Measurements from ENCODE around the gene TRIM60. TPM values are rescaled to one million over a fixed set of nuclear protein-coding genes. Genes with fewer than 3 reads are reported as not detected.
"Not testable (repeated sequence)": the region's sequence is repeated elsewhere in the genome, so short reads cannot be mapped to it uniquely, and the experiment has no call there.

TRIM60 gene
- total RNA-seq (2014; rRNA removed; shearing (Covaris generic)), result not detected in 2 replicates

DNA sequence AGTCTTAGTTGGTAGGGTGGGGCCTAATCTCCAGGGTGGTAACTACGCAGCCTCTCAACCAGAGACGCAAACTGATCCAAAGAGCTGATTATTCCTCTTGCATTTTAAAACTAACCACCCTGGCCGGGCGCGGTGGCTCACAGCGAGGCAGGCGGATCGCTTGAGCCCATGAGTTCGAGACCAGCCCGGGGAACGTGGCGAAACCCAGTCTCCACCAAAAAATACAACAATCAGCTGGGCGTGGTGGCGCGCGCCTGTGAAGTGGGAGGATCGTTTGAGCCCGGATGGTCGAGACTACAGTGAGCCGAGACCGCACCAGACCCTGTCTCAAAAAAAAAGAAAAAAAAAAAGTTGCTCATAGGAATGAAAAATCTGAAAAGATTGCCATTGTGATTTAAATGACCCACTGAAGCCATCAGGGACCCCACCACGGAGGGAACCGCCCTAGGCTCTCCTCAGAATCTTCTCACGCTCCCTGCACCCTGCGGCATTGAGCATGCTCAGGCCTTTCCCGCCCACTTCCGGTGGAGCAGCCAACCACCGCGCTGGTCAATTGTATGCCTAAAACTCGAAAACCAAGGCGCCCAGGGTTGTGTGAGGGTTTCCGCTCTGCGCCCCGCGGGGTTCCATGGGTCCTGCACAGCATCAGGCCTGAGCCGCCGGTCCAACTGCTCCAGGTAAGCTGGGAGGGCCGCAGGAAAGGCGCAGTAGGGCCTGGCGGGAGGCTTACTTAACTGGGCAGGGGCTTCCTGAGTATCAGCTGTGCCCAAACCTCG is at the start of gene TRIM60:
Gene TRIM60 (plus strand): TSS at position 564 of the 776 bp plus-strand sequence. CDS start 8,074 bp downstream, outside the sequence.
- DNase-seq (ENCODE audit: low spot score), result no peak

DNA sequence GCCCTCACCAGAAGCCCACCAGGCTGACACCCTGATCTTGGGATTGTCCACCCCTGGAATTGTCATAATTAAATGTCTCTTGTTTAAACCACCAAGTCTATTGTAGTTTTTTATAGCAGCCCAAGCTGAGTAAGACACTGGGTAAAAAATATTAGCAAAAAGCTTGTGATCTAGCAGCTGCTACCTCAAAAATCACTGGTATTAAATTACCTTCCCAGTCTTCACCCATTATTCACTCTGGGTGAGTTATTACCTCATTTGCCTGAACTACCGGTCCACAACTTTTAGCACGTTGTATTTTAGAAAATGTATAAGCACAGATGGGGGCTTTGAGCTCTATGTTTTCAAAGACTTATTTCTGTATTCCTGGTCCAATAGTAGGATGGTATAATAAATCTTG is 42.3 kb upstream of the TRIM60 start:
- no peak for DNase-seq (ENCODE audit: low spot score)

DNA sequence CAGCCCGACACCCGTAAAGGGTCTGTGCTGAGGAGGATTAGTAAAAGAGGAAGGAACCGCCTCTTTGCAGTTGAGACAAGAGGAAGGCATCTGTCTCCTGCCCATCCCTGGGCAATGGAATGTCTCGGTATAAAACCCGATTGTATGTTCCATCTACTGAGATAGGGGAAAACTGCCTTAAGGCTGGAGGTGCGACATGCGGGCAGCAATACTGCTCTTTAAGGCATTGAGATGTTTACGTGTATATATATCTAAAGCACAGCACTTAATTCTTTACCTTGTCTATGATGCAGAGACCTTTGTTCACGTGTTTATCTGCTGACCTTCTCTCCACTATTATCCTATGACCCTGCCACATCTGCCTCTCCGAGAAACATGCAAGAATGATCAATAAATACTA is 41.0 kb upstream of the TRIM60 start:
- DNase-seq (ENCODE audit: low spot score), result not testable (repeated sequence)

DNA sequence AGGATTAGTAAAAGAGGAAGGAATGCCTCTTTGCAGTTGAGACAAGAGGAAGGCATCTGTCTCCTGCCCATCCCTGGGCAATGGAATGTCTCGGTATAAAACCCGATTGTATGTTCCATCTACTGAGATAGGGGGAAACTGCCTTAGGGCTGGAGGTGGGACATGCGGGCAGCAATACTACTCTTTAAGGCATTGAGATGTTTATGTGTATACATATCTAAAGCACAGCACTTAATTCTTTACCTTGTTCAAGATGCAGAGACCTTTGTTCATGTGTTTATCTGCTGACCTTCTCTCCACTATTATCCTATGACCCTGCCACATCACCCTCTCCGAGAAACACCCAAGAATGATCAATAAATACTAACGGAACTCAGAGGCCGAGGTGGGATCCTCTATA is 35.7 kb upstream of the TRIM60 start:
- not testable (repeated sequence) for DNase-seq (ENCODE audit: low spot score)

DNA sequence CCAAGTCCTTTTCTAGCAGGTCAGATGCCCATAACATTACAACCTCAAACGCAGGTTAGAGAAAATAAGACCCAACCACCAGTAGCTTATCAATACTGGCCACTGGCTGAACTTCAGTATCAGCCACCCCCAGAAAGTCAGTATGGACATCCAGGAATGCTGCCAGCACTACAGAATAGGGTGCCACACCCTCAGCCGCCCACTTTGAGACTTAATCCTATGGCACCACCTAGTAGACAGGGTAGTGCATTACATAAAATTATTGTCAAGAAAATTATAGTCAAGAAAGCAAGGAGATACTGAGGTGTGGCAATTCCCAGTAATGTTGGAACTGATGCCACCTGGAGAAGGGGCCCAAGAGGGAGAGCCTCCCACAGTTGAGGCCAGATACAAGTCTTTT is 34.5 kb upstream of the TRIM60 start:
- DNase-seq (ENCODE audit: low spot score), result peak; percentile 30

DNA sequence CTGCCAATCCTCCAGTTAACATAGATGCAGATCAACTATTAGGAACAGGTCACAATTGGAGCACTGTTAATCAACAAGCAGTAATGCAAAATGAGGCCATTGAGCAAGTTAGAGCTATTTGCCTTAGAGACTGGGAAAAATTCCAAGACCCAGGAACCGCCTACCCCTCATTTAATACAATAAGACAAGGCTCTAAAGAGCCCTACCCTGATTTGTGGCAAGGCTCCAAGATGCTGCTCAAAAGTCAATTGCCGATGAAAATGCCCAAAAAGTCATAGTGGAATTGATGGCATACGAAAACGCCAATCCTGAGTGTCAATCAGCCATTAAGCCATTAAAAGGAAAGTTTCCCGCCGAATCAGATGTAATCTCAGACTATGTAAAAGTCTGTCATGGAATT is 33.9 kb upstream of the TRIM60 start:
- no peak for DNase-seq (ENCODE audit: low spot score)

DNA sequence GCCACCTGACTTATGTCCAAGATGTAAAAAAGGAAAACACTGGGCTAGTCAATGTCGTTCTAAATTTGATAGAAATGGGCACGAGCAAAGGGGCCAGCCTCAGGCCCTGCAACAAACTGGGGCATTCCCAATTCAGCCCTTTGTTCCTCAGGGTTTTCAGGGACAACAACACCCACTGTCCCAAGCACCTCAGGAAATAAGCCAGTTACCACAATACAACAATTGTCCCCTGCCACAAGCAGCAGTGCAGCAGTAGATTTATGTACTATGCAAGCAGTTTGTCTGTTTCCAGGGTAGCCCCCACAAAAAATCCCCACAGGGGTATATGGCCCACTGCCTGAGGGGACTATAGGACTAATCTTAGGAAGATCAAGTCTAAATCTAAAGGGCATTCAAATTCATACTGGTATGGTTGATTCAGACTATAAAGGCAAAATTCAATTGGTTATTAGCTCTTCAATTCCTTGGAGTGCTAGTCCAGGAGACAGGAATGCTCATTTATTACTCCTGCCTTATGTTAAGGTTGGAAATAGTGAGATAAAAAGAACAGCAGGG is 33.2 kb upstream of the TRIM60 start:
- DNase-seq (ENCODE audit: low spot score), result not testable (repeated sequence)

DNA sequence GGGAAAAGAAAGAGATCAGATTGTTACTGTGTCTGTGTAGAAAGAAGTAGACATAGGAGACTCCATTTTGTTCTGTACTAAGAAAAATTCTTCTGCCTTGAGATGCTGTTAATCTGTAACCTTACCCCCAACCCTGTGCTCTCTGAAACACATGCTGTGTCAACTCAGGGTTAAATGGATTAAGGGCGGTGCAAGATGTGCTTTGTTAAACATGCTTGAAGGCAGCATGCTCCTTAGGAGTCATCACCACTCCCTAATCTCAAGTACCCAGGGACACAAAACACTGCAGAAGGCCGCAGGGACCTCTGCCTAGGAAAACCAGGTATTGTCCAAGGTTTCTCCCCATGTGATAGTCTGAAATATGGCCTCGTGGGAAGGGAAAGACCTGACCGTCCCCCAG is 29.8 kb upstream of the TRIM60 start:
- not testable (repeated sequence) for DNase-seq (ENCODE audit: low spot score)

DNA sequence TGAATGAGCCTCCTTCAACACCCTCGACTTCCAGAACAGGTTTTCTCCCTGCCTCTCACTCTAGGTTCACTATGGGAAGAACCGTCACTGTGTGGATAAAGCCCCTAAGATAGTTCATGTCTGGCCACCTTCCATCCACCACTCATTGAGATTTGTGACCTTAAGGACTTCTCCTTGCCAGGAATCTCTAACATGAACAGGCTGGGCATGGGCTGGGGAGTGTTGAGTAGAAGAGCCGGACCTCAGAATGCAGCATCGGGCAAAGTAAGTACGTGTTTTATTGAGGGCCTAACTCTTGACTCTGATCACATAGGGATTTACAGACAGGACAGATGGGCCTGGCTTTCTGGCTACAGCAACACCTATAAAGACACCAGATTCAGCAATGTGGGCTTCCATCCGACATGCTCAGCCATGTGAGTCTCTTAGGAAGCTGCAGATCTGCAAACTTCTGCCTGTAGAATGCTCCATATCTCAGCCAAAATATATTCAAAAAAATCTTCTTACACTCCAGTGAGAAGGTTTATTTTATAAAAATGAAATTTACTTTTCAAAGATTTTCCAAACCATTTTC is 26.4 kb upstream of the TRIM60 start:
- no peak for DNase-seq (ENCODE audit: low spot score)

DNA sequence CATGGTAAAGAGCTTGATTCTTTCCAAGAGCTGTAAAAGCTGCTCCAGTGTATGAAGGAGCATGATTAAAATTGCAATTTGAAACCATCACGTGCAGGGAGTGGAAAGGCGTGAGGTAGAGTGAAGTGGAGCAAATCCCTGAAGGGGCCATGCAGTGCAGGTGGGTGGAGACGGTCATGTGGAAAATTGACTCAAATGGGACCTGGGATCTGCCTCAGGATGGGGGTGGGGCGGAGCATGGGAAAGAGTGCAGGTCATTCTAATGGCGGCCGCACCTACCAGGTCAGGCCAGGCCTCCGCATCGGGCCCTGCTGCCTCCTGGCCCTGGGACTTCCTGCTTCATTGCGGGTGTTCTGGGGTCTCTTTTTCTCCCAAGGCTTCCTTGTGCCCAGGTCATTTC is 25.3 kb upstream of the TRIM60 start:
- DNase-seq (ENCODE audit: low spot score), result no peak

DNA sequence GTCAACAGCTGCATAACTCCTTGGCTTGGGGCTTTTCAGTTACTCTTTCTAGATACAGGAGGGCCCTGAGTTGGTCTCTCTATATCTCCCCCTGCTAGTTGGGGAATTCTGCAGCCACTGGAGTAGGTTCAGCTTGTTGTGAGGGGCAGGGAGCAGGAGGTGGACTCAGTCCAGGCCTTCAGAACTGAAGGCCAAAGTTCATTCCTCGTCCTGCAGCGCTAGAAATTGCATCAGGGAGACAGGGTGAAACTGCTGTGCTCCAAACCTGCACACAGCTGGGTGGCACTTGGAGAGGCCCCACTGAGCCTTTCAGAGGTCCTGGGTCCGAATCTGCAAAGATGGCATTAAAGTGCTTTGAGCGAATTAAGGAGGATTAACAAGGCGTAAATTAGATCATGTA is 24.9 kb upstream of the TRIM60 start:
- DNase-seq (ENCODE audit: low spot score), result no peak

DNA sequence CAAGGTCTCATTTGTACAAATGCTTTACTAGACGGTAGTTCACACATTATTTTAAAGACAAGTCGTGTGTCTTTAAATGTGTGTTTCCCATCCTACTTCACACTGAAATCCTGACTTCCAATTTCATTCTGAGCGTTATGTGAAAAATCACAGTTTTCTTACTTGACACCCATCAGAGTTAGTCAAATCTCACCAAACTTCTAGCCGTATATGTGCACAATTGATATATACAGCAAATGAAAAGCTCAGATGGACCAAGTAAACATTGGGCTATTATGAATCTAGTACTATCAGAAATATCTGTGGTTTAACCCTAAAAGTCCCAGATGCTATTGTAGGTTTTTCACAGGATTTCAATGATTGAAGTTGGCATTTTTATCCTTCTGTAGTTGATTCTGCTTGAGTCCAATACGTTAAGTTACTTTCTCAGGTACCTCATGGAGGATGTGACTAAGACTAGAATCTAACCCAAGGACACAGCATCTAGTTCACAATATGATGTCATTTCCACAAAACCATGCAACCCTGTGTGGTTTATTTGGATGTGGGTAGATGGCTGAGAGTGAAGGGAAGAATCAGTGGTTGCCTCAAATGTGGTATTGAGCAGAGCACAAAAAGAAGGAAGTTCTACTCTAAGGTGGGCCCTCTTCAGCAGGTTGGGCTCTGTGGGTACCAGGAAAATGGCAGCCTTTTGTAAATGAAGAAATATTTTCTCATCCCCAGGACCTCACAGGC is 22.1 kb upstream of the TRIM60 start:
- no peak for DNase-seq (ENCODE audit: low spot score)

DNA sequence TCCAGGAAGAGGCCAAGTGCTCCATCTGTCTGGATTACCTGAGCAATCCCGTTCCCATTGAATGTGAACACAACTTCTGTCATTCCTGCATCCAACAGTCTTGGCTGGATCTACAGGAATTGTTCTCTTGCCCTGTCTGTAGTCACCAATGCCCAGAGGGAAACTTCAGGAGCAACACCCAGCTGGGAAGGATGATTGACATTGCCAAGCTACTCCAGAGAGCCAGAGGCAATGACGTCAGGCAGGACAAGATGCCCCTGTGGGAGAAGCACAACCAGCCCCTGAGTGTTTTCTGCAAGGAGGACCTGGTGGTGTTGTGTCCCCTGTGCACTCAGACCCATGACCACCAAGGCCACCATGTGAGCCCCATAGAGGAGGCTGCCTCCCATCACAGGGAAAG is 21.3 kb upstream of the TRIM60 start:
- no peak for DNase-seq (ENCODE audit: low spot score)

DNA sequence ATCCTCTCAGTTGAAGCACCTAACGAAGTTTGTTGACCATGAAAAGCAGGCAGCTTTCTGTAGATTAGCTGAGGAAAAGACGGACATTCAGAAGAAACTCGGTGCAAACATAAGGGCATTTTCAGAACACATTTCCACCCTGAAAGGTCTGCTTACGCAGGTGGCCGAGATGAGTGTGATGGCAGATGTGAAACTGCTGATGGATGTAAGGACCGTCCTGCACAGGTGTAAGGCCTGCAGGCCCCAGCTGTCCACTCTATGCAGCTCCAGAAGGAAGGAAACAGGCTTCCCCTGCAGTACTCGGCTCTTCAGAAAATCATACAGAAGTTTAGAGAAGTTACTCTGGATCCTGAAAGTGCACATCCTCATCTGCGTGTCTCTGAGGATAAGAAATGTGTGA is 20.8 kb upstream of the TRIM60 start:
- no peak for DNase-seq (ENCODE audit: low spot score)

DNA sequence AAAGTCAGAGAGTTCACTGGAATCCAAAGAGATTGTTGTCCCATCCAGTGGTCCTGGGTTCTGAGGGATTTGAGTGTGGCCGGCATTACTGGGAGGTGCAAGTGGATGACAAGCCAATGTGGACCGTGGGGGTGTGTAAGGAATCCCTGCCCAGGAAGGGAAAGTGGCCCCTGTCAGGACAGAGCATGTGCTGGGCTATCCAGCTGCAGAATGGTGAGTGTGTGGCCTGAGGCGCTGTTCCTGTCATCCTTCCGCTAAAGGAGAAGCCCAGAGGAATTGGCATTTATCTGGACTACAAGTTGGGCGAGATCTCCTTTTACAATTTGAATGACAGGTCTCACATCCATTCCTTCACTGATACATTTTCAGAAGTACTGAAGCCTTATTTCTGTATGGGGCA is 20.4 kb upstream of the TRIM60 start:
- no peak for DNase-seq (ENCODE audit: low spot score)

DNA sequence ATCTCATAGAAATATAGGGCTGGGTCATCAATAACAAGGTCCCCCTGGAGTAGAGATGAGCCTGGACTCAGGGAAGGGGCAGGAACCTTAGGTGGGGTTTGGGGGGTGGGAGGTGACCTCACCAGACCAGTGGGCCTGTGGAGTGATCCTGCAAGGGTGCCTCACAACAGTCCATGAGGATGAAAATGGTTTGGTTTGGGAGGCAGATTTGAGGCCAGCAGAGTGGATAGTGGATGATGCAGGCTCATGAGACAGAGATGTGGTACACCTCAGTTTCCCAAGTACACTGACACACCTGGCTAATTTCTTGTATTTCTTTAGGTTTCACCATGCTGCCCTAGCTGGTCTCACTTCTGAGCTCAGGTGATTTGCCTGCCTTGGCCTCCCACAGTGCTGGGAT is 18.1 kb upstream of the TRIM60 start:
- DNase-seq (ENCODE audit: low spot score), result no peak

DNA sequence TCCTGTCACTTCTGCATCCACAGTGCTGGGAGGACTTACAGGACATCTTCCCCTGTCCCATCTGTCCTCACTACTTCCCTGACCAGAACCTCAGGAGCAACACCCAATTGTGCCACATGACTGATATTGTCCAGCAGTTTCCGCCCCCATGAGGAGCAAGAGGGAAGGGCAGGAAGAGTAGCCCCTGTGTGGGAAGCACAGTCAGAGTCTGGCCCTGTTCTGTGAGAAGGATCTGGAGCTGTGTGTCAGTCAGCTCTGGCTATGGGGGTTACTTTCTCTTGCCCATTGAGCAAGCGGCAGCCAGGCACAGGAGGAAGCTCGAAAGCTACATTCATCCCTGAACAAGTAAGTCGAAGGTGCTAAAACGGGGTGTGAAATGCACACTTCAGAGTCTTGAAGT is 14.8 kb upstream of the TRIM60 start:
- peak; percentile 21 for DNase-seq (ENCODE audit: low spot score)

DNA sequence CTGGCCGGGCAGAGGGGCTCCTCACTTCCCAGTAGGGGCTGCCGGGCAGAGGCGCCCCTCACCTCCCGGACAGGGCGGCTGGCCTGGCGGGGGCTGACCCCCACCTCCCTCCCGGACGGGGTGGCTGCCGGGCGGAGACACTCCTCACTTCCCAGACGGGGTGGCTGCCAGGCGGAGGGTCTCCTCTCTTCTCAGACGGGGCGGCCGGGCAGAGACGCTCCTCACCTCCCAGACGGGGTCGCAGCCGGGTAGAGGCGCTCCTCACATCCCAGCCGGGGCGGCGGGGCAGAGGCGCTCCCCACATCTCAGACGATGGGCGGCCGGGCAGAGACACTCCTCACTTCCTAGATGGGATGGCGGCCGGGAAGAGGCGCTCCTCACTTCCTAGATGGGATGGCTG is 11.8 kb upstream of the TRIM60 start:
- DNase-seq (ENCODE audit: low spot score), result not testable (repeated sequence)

DNA sequence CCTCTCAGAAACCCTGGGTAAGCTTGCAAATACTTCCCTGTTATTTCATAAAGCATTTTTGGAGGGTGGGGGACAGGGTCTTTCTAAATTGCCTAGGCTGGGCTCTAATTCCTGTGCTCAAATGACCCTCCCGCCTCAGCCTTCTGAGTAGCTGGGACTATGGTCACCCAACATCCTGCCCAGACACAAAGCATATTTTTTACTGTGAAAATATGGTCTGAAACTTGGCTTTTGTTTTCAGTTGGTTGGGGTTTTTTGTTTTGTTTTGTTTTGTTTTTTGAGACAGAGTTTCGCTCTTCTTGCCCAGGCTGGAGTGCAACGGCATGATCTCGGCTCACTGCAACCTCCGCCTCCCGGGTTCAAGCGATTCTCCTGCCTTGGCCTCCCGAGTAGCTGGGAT is 6.0 kb upstream of the TRIM60 start:
- DNase-seq (ENCODE audit: low spot score), result not testable (repeated sequence)

DNA sequence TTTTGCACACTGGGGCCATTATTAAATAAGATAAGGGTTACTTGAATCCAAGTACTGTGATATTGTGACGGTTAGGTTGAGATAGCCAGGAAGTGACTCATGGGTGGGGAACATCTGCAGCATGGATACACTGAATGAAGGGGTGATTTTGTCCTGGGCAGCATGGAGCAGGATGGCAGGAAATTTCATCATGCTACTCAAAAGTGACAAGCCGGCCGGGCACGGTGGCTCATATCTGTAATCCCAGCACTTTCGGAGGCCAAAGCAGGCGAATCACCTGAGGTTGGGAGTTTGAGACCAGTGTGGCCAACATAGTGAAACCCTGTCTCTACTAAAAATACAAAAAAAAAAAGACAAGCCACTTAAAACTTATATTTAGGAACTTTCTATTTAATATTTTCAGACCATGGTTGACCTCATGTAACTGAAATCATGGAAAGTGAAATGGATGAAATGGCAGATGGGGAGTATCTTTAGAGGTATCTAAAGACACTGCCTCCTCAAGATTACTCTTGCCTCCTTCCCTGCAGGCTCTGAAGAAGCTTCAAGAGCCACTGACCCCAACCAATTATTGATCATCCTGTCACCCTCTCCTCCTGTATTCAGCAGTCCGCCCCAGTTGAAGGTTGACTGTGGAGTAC is 3.9 kb upstream of the TRIM60 start:
- no peak for DNase-seq (ENCODE audit: low spot score)

DNA sequence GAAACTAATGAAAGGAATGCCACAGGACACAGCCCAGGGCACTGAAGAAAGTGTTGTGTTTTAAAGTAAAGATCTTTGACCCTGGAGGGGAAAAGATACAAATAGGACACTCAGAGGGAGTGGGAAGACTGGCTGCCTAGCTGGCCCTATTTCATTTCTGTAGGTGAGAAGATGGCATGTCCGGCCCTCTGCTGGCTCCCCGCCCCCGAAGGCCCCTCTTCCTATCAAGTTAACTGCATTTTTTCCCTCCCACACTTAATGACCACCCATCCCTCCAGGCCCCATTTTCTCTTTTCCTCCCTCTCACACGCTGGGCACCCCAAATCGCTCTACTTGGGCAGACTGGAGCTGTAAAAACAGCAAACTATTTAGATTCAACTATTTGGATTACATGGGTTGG is 16.4 kb downstream of the TRIM60 start:
- no peak for DNase-seq (ENCODE audit: low spot score)

DNA sequence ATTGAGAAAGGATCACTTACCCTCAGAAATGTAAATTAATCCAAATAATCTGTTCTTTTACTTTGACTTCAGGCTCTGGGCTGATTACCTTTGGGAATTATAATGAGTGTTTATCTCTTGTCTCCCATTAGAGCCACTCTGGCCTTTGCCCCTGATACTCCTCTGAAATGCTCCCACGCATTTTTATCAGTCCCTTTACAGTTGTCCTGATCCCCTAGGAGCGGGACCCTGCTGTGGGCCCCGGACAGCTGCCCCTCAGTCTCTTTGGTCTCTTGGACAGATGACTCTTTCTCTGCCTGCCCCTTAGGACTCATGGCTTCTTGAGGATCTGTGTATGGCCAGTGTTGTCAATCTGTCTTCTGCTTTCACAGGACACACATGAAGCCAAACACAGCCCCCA is 20.8 kb downstream of the TRIM60 start:
- DNase-seq (ENCODE audit: low spot score), result no peak

All from H4 (cell line).